ENCODE measurements around the gene APP. TPM values are rescaled to one million over a fixed set of nuclear protein-coding genes. Genes with fewer than 3 reads are reported as not detected.

Gene APP
- total RNA-seq, 2 donors from 2014 or later = 460 to 557 TPM

DNA sequence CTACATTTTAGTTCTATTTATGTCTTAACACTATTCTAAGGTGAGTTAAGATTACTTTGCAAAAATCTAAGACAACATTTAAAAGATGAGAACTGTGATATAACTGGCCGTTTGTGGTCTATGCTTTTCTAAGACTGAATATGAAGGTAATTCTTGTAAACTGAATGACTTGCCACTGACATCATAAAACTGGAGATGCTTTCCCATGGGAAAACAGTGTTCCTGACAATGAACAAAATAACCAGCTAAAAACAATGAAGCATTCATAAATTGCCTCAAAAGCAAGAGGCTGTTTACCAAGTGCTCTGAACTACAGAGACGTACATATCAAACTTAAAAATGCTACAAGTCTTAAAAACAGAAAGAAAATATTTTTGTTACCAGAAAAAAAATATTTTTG lies 54.7 kb downstream of the APP start:
- no peaks in the 10 kb centered on the region for H3K9me3 Mint-ChIP-seq
- DNase-seq = no peak
- H3K36me3 ChIP-seq (ENCODE audit: control insufficient read depth, insufficient read depth, low read length) = peaks cover 16% of the 10 kb centered on the region
- TF ChIP-seq, protein P1, sequence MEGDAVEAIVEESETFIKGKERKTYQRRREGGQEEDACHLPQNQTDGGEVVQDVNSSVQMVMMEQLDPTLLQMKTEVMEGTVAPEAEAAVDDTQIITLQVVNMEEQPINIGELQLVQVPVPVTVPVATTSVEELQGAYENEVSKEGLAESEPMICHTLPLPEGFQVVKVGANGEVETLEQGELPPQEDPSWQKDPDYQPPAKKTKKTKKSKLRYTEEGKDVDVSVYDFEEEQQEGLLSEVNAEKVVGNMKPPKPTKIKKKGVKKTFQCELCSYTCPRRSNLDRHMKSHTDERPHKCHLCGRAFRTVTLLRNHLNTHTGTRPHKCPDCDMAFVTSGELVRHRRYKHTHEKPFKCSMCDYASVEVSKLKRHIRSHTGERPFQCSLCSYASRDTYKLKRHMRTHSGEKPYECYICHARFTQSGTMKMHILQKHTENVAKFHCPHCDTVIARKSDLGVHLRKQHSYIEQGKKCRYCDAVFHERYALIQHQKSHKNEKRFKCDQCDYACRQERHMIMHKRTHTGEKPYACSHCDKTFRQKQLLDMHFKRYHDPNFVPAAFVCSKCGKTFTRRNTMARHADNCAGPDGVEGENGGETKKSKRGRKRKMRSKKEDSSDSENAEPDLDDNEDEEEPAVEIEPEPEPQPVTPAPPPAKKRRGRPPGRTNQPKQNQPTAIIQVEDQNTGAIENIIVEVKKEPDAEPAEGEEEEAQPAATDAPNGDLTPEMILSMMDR (conservative IDR thresholded peaks at IDR 0.05) = no peak
- H3K27me3 Mint-ChIP-seq (ENCODE audit: insufficient read depth) = no peaks in the 10 kb centered on the region
- no peak overlapping the region for H3K4me3 ChIP-seq (ENCODE audit: low read length)
- H3K27ac Mint-ChIP-seq = peak overlapping the region; percentile 82
- H3K27me3 ChIP-seq (ENCODE audit: control insufficient read depth, insufficient read depth, low read length, poor library complexity, severe bottlenecking) = no peaks in the 10 kb centered on the region
- H3K9me3 ChIP-seq (ENCODE audit: control insufficient read depth, low read length) = no peaks in the 10 kb centered on the region
- H3K4me3 Mint-ChIP-seq = no peak overlapping the region
- peaks cover 22% of the 10 kb centered on the region for H3K4me1 ChIP-seq (ENCODE audit: control insufficient read depth, insufficient read depth, low read length)
- peak overlapping the region; percentile 79 for H3K27ac ChIP-seq (ENCODE audit: low read depth, low read length)
- H3K9ac ChIP-seq (ENCODE audit: extremely low read depth, low read length, poor library complexity, severe bottlenecking) = no peak overlapping the region
- peaks cover 14% of the 10 kb centered on the region for H3K36me3 Mint-ChIP-seq (ENCODE audit: low read depth)
- H3K4me1 Mint-ChIP-seq = peaks cover 68% of the 10 kb centered on the region
- 94% methylated on average over 2 of the region's 2 CpGs; no CpG with 5 or more reads in 1 of the 2 experiments for WGBS, 2 experiments (ENCODE audit: insufficient coverage in 1 of 2, insufficient read length in 1 of 2)

DNA sequence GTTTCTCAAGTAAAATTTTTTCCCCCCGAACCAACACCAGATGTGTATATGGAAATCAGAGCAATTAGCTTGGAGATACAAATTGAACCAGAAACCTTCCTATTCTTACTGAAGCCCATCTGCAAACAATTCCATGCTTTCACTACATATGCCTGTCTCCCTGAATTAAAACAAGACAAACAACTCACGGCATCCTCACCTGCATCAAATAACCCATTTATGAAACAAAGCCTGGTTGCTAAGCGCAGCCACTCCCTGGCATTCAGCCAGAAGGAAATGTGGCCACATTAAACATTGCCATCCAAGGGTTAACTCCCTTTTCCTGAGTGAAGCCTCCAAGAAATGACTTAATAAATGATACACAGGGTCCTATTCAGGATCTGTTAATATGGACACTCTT lies 55.3 kb downstream of the APP start:
- peaks cover 22% of the 10 kb centered on the region for H3K4me1 ChIP-seq (ENCODE audit: control insufficient read depth, insufficient read depth, low read length)
- H3K9me3 Mint-ChIP-seq = no peaks in the 10 kb centered on the region
- peak overlapping the region; percentile 82 for H3K27ac Mint-ChIP-seq
- no peaks in the 10 kb centered on the region for H3K27me3 Mint-ChIP-seq (ENCODE audit: insufficient read depth)
- H3K36me3 ChIP-seq (ENCODE audit: control insufficient read depth, insufficient read depth, low read length) = peaks cover 16% of the 10 kb centered on the region
- H3K4me1 Mint-ChIP-seq = peaks cover 68% of the 10 kb centered on the region
- no peaks in the 10 kb centered on the region for H3K27me3 ChIP-seq (ENCODE audit: control insufficient read depth, insufficient read depth, low read length, poor library complexity, severe bottlenecking)
- no peaks in the 10 kb centered on the region for H3K9me3 ChIP-seq (ENCODE audit: control insufficient read depth, low read length)
- TF ChIP-seq, protein P1 (conservative IDR thresholded peaks at IDR 0.05) = no peak
- H3K4me3 Mint-ChIP-seq = no peak overlapping the region
- no peak for DNase-seq
- H3K27ac ChIP-seq (ENCODE audit: low read depth, low read length) = no peak overlapping the region
- no peak overlapping the region for H3K4me3 ChIP-seq (ENCODE audit: low read length)
- WGBS, 2 experiments (ENCODE audit: insufficient coverage in 1 of 2, insufficient read length in 1 of 2) = 70 to 91% methylated on average over 2 to 3 of the region's 3 CpGs
- H3K9ac ChIP-seq (ENCODE audit: extremely low read depth, low read length, poor library complexity, severe bottlenecking) = no peak overlapping the region
- peaks cover 15% of the 10 kb centered on the region for H3K36me3 Mint-ChIP-seq (ENCODE audit: low read depth)

DNA sequence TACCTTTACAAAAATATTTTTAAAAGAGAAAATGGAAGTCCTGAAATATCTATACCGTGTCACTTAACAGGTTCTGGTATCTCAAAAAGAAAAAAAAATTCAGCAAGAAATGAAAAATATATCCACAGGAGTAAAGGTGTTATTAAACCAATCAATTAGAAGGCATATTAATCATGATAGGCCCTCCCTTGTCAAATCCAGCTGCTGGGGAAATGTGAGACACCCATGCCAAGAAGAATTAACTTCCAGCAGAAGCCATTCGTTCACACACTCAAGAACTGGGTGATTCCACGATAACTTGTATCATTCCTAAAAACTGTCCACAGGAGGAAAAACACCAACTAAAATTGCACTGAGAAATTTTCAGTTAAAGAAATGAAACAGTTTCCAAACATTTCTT lies 57.6 kb downstream of the APP start:
- no peaks in the 10 kb centered on the region for H3K27me3 ChIP-seq (ENCODE audit: control insufficient read depth, insufficient read depth, low read length, poor library complexity, severe bottlenecking)
- H3K4me1 ChIP-seq (ENCODE audit: control insufficient read depth, insufficient read depth, low read length) = peaks cover 9% of the 10 kb centered on the region
- Mint-ChIP-seq H3K4me1 (peaks cover 60% of the 10 kb centered on the region), H3K27ac (peak overlapping the region; percentile 24), H3K27me3 (ENCODE audit: insufficient read depth) (no peaks in the 10 kb centered on the region), H3K9me3 (no peaks in the 10 kb centered on the region), H3K36me3 (ENCODE audit: low read depth) (peaks cover 29% of the 10 kb centered on the region), H3K4me3 (no peak overlapping the region)
- TF ChIP-seq, protein P1 (conservative IDR thresholded peaks at IDR 0.05) = no peak
- WGBS, 2 experiments (ENCODE audit: insufficient coverage in 1 of 2, insufficient read length in 1 of 2) = 95 to 100% methylated on average over 1 to 3 of the region's 3 CpGs
- H3K27ac ChIP-seq (ENCODE audit: low read depth, low read length) = no peak overlapping the region
- no peak overlapping the region for H3K4me3 ChIP-seq (ENCODE audit: low read length)
- H3K36me3 ChIP-seq (ENCODE audit: control insufficient read depth, insufficient read depth, low read length) = peaks cover 37% of the 10 kb centered on the region
- no peaks in the 10 kb centered on the region for H3K9me3 ChIP-seq (ENCODE audit: control insufficient read depth, low read length)
- DNase-seq = no peak
- no peak overlapping the region for H3K9ac ChIP-seq (ENCODE audit: extremely low read depth, low read length, poor library complexity, severe bottlenecking)

Data from endodermal cell (in vitro differentiated cells).